Activated T-helper 9 cell treated with anti-CD3 and anti-CD28 coated beads, Interleukin-2, amount 50 U/mL, for 16 hours (primary cell): Measurements from ENCODE around the gene C1orf174.

Source experiments
- DNase-seq: peaks from one replicate; pipeline ENCODE4 v3.0.0-alpha.2; 2020; ENCODE audit warnings: low read depth

The C1orf174 gene

GRCh38 chr1:3894626-3895278 lies 5.3 kb downstream of the C1orf174 start:
- DNase-seq, result no peak

- DNase-seq, result no peak
These were observed 6.9 kb downstream of the C1orf174 start for GRCh38 chr1:3893190-3893589.

GRCh38 chr1:3892748-3893147 lies 7.3 kb downstream of the C1orf174 start:
- no peak for DNase-seq

- no peak for DNase-seq
These were observed 8.7 kb downstream of the C1orf174 start for GRCh38 chr1:3891329-3891865.

GRCh38 chr1:3890389-3891328 lies 9.4 kb downstream of the C1orf174 start:
- DNase-seq, result no peak

- DNase-seq, result no peak
These were observed 10.1 kb downstream of the C1orf174 start for GRCh38 chr1:3889936-3890335.

GRCh38 chr1:3888301-3888700 lies 11.8 kb downstream of the C1orf174 start:
- no peak for DNase-seq

GRCh38 chr1:3886691-3887090 lies 13.4 kb downstream of the C1orf174 start:
- DNase-seq, result no peak

- no peak for DNase-seq
These were observed 13.9 kb downstream of the C1orf174 start for GRCh38 chr1:3886106-3886670.

GRCh38 chr1:3885611-3886010 lies 14.5 kb downstream of the C1orf174 start:
- DNase-seq, result no peak

- no peak for DNase-seq
These were observed 15.1 kb downstream of the C1orf174 start for GRCh38 chr1:3884966-3885365.

- DNase-seq, result no peak
These were observed 16.7 kb downstream of the C1orf174 start for GRCh38 chr1:3883194-3883925.

- no peak for DNase-seq
These were observed 18.9 kb downstream of the C1orf174 start for GRCh38 chr1:3881193-3881480.

- no peak for DNase-seq
These were observed 19.5 kb downstream of the C1orf174 start for GRCh38 chr1:3880429-3881192.

GRCh38 chr1:3879787-3880428 lies 20.2 kb downstream of the C1orf174 start:
- DNase-seq, result no peak

- no peak for DNase-seq
These were observed 21.0 kb downstream of the C1orf174 start for GRCh38 chr1:3879099-3879498.

GRCh38 chr1:3876716-3877115 lies 23.4 kb downstream of the C1orf174 start:
- DNase-seq, result no peak

GRCh38 chr1:3874736-3875135 lies 25.3 kb downstream of the C1orf174 start:
- no peak for DNase-seq

- no peak for DNase-seq
These were observed 27.5 kb downstream of the C1orf174 start for GRCh38 chr1:3872546-3872945.

- no peak for DNase-seq
These were observed 28.6 kb downstream of the C1orf174 start for GRCh38 chr1:3871451-3871805.

- no peak for DNase-seq
These were observed 30.2 kb downstream of the C1orf174 start for GRCh38 chr1:3869751-3870301.
